Heart left ventricle (tissue), 13 donors: ENCODE data around the gene TPST1.

ENCODE experiments used
- POLR2A ChIP-seq, 2 donors: fragments of 450-650 bp; IDR thresholded peaks; one replicate each; pipeline ENCODE4 v1.6.1; 2017; ENCODE audit warnings: antibody characterized with exemption in 2 of 2, mild to moderate bottlenecking in 2 of 2, moderate library complexity in 2 of 2
- TF ChIP-seq, protein P1 (sequence below), 12 donors: fragments of 200-600 bp; sonication (generic) in 4 of 12; IDR thresholded peaks; one replicate each; pipeline versions ENCODE4 v1.5.0 to v1.8.0; 2018 to 2022; ENCODE audit warnings: antibody characterized with exemption in 12 of 12, mild to moderate bottlenecking in 5 of 12
- donor health status: ischemic (EF 13 %, LVEDD 7.1; RV severe dilation, severe dysfunction).
- donor health status: DM: no; HTN: yes; CAD: no.
- donor health status: DM: no; HTN: no; CAD: no.
- donor health status: ischemic (EF 25% LVEDD 6.9; RV normal size, moderate dysfunction).
- donor health status: ischemic (EF 25% LVEDD 5.7; RV mildly dilated, moderate dysfunction).
- donor health status: ischemic (EF 35%, LVEDD 5.7; RV mildly dilated, moderate dysfunction).
- donor health status: nonischemic (EF 11% LVEDD 7.7; RV severe dilation, severe dysfunction).
- donor health status: DM: yes; HTN: yes; CAD: no.
- donor health status: PGD.
- donor health status: ischemic (EF 29% LVEDD 5.4; RV normal size, mild dysfunction).
- donor health status: nonischemic (EF 23%, LVEDD 6.1; RV moderate dilation, normal function).

DNA sequence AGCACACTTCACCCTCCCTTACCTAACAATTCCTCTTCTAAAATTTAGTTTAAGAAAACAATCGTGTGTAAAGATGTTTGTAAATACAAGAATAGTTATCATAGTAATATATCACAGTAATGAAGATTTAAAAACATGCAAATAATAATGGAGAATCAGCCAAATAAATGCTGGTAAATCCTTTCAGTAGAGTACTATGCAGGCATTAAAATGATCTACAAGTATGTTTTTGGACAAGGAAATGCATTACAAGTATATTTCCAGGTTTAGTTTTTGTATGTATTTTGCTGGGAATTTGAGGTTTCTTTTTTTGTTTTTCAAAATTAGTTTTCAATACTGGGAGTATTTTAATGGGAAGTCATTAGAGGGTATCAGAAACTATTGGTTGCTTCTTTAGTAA lies 22.7 kb downstream of the TPST1 start:
- TF ChIP-seq, protein P1, sequence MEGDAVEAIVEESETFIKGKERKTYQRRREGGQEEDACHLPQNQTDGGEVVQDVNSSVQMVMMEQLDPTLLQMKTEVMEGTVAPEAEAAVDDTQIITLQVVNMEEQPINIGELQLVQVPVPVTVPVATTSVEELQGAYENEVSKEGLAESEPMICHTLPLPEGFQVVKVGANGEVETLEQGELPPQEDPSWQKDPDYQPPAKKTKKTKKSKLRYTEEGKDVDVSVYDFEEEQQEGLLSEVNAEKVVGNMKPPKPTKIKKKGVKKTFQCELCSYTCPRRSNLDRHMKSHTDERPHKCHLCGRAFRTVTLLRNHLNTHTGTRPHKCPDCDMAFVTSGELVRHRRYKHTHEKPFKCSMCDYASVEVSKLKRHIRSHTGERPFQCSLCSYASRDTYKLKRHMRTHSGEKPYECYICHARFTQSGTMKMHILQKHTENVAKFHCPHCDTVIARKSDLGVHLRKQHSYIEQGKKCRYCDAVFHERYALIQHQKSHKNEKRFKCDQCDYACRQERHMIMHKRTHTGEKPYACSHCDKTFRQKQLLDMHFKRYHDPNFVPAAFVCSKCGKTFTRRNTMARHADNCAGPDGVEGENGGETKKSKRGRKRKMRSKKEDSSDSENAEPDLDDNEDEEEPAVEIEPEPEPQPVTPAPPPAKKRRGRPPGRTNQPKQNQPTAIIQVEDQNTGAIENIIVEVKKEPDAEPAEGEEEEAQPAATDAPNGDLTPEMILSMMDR (IDR thresholded peaks at IDR 0.05): no peak
- no peak for TF ChIP-seq POLR2A (IDR thresholded peaks at IDR 0.05)
